Nephron (organoid): ENCODE measurements around the gene ASIC4.

Experiments
- H3K27ac Mint-ChIP-seq, 3 experiments: 2 replicates each; pipeline ENCODE4 v1.8.0; 2020; ENCODE audit warnings: mixed read lengths in 3 of 3, mild to moderate bottlenecking in 2 of 3, moderate library complexity in 1 of 3
- H3K27me3 Mint-ChIP-seq: 2 replicates; pipeline ENCODE4 v1.8.0; 2021; ENCODE audit warnings: low read depth, mild to moderate bottlenecking, moderate library complexity, mixed read lengths
- H3K36me3 Mint-ChIP-seq: 2 replicates; pipeline ENCODE4 v1.8.0; 2020; ENCODE audit warnings: low read depth, mixed read lengths
- H3K4me1 Mint-ChIP-seq: 2 replicates; pipeline ENCODE4 v1.8.0; 2020; ENCODE audit warnings: mixed read lengths
- H3K4me3 Mint-ChIP-seq, 3 experiments: 2 replicates each; pipeline ENCODE4 v1.8.0; 2020; ENCODE audit warnings: mild to moderate bottlenecking in 3 of 3, mixed read lengths in 3 of 3, moderate library complexity in 2 of 3
- H3K9me3 Mint-ChIP-seq: 2 replicates; pipeline ENCODE4 v1.8.0; 2020; ENCODE audit warnings: mixed read lengths
- TF ChIP-seq, protein P1 (sequence below), 3 experiments: fragments of 200-600 bp; sonication (generic); IDR thresholded peaks; one replicate each; pipeline ENCODE4 v1.5.0; 2021; ENCODE audit warnings: antibody characterized with exemption in 3 of 3; ENCODE audit not compliant: unreplicated experiment in 3 of 3

ASIC4 gene

DNA sequence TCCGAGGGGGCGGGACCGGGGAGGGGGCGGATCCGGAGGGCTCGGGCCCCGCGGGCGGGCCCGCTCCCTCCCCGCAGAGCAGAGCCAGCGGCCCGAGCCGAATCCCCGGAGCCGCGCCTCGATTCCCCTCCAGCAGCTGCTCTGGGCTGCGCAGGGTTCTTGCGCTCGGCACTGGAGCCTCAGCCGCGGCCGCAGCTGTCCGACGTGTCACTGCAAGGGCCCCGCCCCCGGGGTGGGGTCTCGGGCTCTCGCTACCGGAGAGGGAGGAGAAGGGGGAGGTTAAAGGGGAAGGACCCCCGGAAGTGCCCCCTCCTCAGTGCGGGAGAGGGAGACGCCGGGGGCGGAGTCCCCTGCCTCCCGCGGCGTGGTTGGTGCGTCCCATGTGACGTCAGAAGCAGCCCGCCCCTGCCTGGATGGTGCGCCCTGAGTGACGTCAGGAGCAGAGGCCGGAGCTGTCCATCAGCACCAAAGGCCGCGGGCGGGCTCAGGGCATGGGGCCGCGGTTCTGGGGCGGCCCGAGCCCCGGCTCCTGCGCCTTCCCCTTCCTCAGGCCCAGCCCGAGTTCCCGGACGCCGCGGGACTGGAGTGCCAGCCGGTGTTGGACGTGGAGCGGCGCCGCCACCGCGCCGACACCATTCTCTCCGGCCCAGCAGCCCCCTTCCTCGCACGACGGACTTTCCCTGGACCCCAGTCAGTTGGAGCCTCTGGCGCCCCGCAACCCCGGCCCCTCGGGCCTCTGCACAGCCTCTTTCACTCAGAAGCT lies 29.5 kb downstream of the ASIC4 start, which contains the start of the genes CHPF and TMEM198:
Gene CHPF (minus strand): TSS at position 214 of the 763 bp plus-strand sequence. CDS start 271 bp downstream, outside the sequence.
Gene TMEM198 (plus strand): TSS at position 433 of the 763 bp plus-strand sequence. CDS start 700 bp downstream, outside the sequence.
- H3K4me1 Mint-ChIP-seq: peaks cover 38% of the 10 kb centered on the region
- H3K36me3 Mint-ChIP-seq: peaks cover 18% of the 10 kb centered on the region
- H3K27ac Mint-ChIP-seq: peak within 1 kb of the TSS in 2 of 3 experiments; percentile 56 to 77
- H3K4me3 Mint-ChIP-seq: peak within 1 kb of the TSS; percentile 87 to 90 (median 89)
- TF ChIP-seq, protein P1, sequence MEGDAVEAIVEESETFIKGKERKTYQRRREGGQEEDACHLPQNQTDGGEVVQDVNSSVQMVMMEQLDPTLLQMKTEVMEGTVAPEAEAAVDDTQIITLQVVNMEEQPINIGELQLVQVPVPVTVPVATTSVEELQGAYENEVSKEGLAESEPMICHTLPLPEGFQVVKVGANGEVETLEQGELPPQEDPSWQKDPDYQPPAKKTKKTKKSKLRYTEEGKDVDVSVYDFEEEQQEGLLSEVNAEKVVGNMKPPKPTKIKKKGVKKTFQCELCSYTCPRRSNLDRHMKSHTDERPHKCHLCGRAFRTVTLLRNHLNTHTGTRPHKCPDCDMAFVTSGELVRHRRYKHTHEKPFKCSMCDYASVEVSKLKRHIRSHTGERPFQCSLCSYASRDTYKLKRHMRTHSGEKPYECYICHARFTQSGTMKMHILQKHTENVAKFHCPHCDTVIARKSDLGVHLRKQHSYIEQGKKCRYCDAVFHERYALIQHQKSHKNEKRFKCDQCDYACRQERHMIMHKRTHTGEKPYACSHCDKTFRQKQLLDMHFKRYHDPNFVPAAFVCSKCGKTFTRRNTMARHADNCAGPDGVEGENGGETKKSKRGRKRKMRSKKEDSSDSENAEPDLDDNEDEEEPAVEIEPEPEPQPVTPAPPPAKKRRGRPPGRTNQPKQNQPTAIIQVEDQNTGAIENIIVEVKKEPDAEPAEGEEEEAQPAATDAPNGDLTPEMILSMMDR (IDR thresholded peaks at IDR 0.05; ENCODE audit: unreplicated experiment in 3 of 3): no peak
- peaks cover 16% of the 10 kb centered on the region for H3K27me3 Mint-ChIP-seq
- H3K9me3 Mint-ChIP-seq: no peaks in the 10 kb centered on the region

DNA sequence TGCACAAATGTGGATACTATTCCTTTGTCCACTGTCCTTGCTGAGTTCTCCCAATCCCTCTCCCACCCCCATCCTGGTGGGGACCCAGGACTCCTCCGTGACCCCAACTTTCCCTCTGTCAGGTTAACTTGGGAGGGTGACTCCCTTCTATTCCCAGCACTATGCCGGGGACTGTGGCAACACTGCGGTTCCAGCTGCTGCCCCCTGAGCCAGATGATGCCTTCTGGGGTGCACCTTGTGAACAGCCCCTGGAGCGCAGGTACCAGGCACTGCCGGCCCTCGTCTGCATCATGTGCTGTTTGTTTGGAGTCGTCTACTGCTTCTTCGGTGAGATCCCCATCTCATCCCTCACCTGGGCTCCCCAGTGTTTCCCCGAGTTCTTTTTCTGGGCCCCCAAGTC lies 30.3 kb downstream of the ASIC4 start:
- no peaks in the 10 kb centered on the region for H3K9me3 Mint-ChIP-seq
- peaks cover 16% of the 10 kb centered on the region for H3K27me3 Mint-ChIP-seq
- peak overlapping the region in 2 of 3 experiments; percentile 28 to 77 for H3K27ac Mint-ChIP-seq
- peaks cover 36% of the 10 kb centered on the region for H3K4me1 Mint-ChIP-seq
- peak overlapping the region; percentile 87 to 90 (median 88) for H3K4me3 Mint-ChIP-seq
- TF ChIP-seq, protein P1 (IDR thresholded peaks at IDR 0.05; ENCODE audit: unreplicated experiment in 3 of 3): no peak
- H3K36me3 Mint-ChIP-seq: peaks cover 18% of the 10 kb centered on the region

DNA sequence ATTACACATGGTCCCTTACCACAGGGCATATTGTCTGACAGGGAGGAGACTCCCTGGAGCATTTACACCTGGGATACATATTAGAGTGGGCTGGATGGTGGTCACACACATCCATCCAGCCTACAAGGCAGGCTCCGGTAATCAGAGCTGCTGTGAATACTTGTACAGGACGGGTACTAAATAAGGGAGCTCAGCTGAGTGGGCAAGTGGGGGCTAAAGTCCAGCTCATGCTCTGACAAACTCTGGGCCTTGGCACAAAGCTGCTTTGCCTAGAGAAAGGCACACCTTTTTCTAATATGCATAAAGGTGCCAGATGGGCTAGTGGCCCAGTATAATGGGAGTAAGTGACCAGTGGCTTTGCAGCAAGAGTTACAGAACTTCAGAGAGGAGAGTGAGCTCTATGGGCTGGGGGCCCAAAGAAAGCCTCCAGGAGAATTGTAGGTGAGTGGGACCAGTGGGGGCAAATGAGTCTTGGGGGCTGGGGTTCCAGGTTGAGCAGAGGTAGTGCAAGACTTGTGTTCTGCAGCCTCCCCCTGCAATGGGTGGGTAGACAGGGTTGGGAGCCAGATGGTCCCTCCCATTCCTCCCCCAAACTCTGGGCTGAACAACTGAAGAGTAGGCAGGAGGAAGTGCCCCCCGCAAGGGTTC lies 31.1 kb downstream of the ASIC4 start:
- Mint-ChIP-seq H3K36me3 (peaks cover 18% of the 10 kb centered on the region), H3K9me3 (no peaks in the 10 kb centered on the region)
- TF ChIP-seq, protein P1 (IDR thresholded peaks at IDR 0.05; ENCODE audit: unreplicated experiment in 3 of 3): no peak

DNA sequence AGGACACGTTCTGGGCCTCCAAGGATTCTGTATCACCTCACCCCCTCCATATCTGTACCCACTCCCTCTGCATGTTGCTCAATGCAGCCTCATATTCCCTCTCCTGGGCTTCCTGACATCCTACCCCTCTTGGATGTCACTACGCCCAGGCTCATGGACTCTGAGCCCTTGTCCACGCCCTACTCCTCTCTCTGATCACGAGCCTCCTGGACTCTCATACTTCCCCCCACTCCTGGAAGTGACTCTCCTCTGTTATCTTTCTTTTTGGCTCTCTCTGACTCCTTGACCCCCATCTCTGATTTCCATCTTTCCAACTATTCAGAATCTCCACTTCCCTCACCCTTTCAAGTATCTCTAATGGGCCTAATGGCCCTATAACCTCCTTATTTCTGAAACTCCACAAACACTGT lies 31.7 kb downstream of the ASIC4 start:
- Mint-ChIP-seq H3K27me3 (peaks cover 18% of the 10 kb centered on the region), H3K4me1 (peaks cover 37% of the 10 kb centered on the region), H3K27ac (peak overlapping the region in 1 of 3 experiments; percentile 1), H3K36me3 (peaks cover 15% of the 10 kb centered on the region), H3K4me3 (peak overlapping the region; percentile 43 to 66 (median 63)), H3K9me3 (no peaks in the 10 kb centered on the region)
- TF ChIP-seq, protein P1 (IDR thresholded peaks at IDR 0.05; ENCODE audit: unreplicated experiment in 3 of 3): no peak

More for the DNA sequence above, 31.1 kb downstream of the ASIC4 start:
- H3K4me1 Mint-ChIP-seq: peaks cover 36% of the 10 kb centered on the region
- H3K27me3 Mint-ChIP-seq: peaks cover 16% of the 10 kb centered on the region
- peak overlapping the region; percentile 87 to 90 (median 88) for H3K4me3 Mint-ChIP-seq
- H3K27ac Mint-ChIP-seq: no peak overlapping the region

DNA sequence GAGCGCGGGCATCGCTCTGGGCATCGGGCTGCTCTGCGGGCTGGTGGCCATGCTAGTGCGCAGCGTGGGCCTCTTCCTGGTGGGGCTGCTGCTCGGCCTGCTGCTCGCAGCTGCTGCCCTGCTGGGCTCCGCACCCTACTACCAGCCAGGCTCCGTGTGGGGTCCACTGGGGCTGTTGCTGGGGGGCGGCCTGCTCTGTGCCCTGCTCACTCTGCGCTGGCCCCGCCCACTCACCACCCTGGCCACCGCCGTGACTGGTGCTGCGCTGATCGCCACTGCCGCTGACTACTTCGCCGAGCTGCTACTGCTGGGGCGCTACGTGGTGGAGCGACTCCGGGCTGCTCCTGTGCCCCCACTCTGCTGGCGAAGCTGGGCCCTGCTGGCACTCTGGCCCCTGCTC lies 33.3 kb downstream of the ASIC4 start:
- Mint-ChIP-seq H3K4me3 (no peak overlapping the region), H3K9me3 (no peaks in the 10 kb centered on the region), H3K4me1 (peaks cover 30% of the 10 kb centered on the region), H3K36me3 (peaks cover 10% of the 10 kb centered on the region), H3K27me3 (peaks cover 21% of the 10 kb centered on the region), H3K27ac (no peak overlapping the region)
- TF ChIP-seq, protein P1 (IDR thresholded peaks at IDR 0.05; ENCODE audit: unreplicated experiment in 3 of 3): no peak
